Trophoblast cell (in vitro differentiated cells and primary cell): ENCODE data around the gene ZNF124. TPM values are rescaled to one million over a fixed set of nuclear protein-coding genes. Genes with fewer than 3 reads are reported as not detected.
"Not testable (repeated sequence)": the region's sequence is repeated elsewhere in the genome, so short reads cannot be mapped to it uniquely, and the experiment has no call there.

ENCODE experiments used
- DNase-seq, 2 donors: peaks; one replicate each; pipeline ENCODE4 v3.0.0-alpha.2; 2016
- H2AFZ ChIP-seq: 2 replicates; pipeline ENCODE4 v1.6.1; 2013; ENCODE audit warnings: low read length, moderate library complexity, mild to moderate bottlenecking; ENCODE audit not compliant: insufficient read depth, poor library complexity
- H2AK5ac ChIP-seq: 2 replicates; pipeline ENCODE4 v1.6.1; 2013; ENCODE audit warnings: mild to moderate bottlenecking, low read length
- H2BK120ac ChIP-seq: 2 replicates; pipeline ENCODE4 v1.6.1; 2013; ENCODE audit warnings: low read length, mild to moderate bottlenecking, moderate library complexity; ENCODE audit not compliant: insufficient read depth, poor library complexity
- H2BK12ac ChIP-seq: 2 replicates; pipeline ENCODE4 v1.6.1; 2013; ENCODE audit warnings: mild to moderate bottlenecking, low read length, moderate library complexity
- H2BK5ac ChIP-seq: 2 replicates; pipeline ENCODE4 v1.6.1; 2013; ENCODE audit warnings: low read length, low read depth, moderate library complexity, mild to moderate bottlenecking; ENCODE audit not compliant: poor library complexity
- H3K14ac ChIP-seq: 2 replicates; pipeline ENCODE4 v1.6.1; 2013; ENCODE audit warnings: mild to moderate bottlenecking, low read length
- H3K18ac ChIP-seq: 2 replicates; pipeline ENCODE4 v1.6.1; 2013; ENCODE audit warnings: mild to moderate bottlenecking, low read length
- H3K23ac ChIP-seq: 2 replicates; pipeline ENCODE4 v1.6.1; 2013; ENCODE audit warnings: low read length
- H3K27ac ChIP-seq: 2 replicates; pipeline ENCODE4 v1.5.1; 2013; ENCODE audit warnings: low read depth, mild to moderate bottlenecking, inconsistent platforms, low read length, moderate library complexity
- H3K27me3 ChIP-seq: 2 replicates; pipeline ENCODE4 v1.6.1; 2013; ENCODE audit warnings: inconsistent platforms, mild to moderate bottlenecking, low read length, moderate library complexity; ENCODE audit not compliant: insufficient read depth
- H3K36me3 ChIP-seq, 2 experiments: 1 replicate in 1 of 2; 2 replicates in 1 of 2; pipeline ENCODE4 v1.6.1; 2013; ENCODE audit warnings: low read length in 2 of 2, mild to moderate bottlenecking in 2 of 2, moderate library complexity in 1 of 2; ENCODE audit not compliant: insufficient read depth in 2 of 2, control insufficient read depth in 1 of 2
- H3K4ac ChIP-seq: 2 replicates; pipeline ENCODE4 v1.6.1; 2013; ENCODE audit warnings: low read depth, mild to moderate bottlenecking, low read length, moderate library complexity
- H3K4me1 ChIP-seq, 2 experiments: 1 replicate in 1 of 2; 2 replicates in 1 of 2; pipeline ENCODE4 v1.6.1; 2013; ENCODE audit warnings: low read length in 2 of 2, mild to moderate bottlenecking in 2 of 2, moderate library complexity in 1 of 2; ENCODE audit not compliant: insufficient read depth in 2 of 2, control insufficient read depth in 1 of 2
- H3K4me2 ChIP-seq: 2 replicates; pipeline ENCODE4 v1.6.1; 2013; ENCODE audit warnings: inconsistent platforms, mild to moderate bottlenecking, low read length, moderate library complexity
- H3K4me3 ChIP-seq: 2 replicates; pipeline ENCODE4 v1.5.1; 2013; ENCODE audit warnings: mild to moderate bottlenecking, low read depth, low read length, inconsistent platforms
- H3K79me1 ChIP-seq: one replicate; pipeline ENCODE4 v1.6.1; 2013; ENCODE audit warnings: low read length
- H3K79me2 ChIP-seq: 2 replicates; pipeline ENCODE4 v1.6.1; 2013; ENCODE audit warnings: low read length, mild to moderate bottlenecking; ENCODE audit not compliant: control insufficient read depth, insufficient read depth, poor library complexity
- H3K9ac ChIP-seq: 2 replicates; pipeline ENCODE4 v1.6.1; 2013; ENCODE audit warnings: mild to moderate bottlenecking, low read length
- H3K9me3 ChIP-seq: 2 replicates; pipeline ENCODE4 v1.6.1; 2013; ENCODE audit warnings: low read depth, mild to moderate bottlenecking, control low read depth, inconsistent platforms, low read length; ENCODE audit not compliant: insufficient read depth
- H4K12ac ChIP-seq: 2 replicates; pipeline ENCODE4 v1.6.1; 2013; ENCODE audit warnings: low read depth, mild to moderate bottlenecking, low read length, moderate library complexity
- H4K8ac ChIP-seq: 2 replicates; pipeline ENCODE4 v1.6.1; 2013; ENCODE audit warnings: low read depth, mild to moderate bottlenecking, low read length, moderate library complexity
- H4K91ac ChIP-seq: one replicate; pipeline ENCODE4 v1.6.1; 2013; ENCODE audit warnings: low read depth, mild to moderate bottlenecking, low read length, moderate library complexity
- WGBS: extraction: QIAGEN DNeasy Blood & Tissue Kit; methylation state at CpG from one replicate; pipeline ENCODE4 v1.1.7; 2013; ENCODE audit warnings: missing lambda C conversion rate; ENCODE audit not compliant: insufficient read length, insufficient coverage; ENCODE audit errors: extremely low coverage; 5-methylcytosine and 5-hydroxymethylcytosine counted together
- polyA plus RNA-seq: library from polyadenylated mRNA; stranded (reverse); fragments of 200-250 nt; gene quantifications from 2 replicates; pipeline ENCODE4 v1.2.3, GENCODE V29; 2013

The ZNF124 gene
- polyA plus RNA-seq = 23.5 and 23.8 TPM in 2 replicates

GRCh38 chr1:247171875-247172563, at the start of gene ZNF124:
Gene ZNF124 (minus strand): TSS chr1:247172020. CDS start chr1:247171877, 143 bp downstream.
- H3K27ac ChIP-seq, H3K27me3 ChIP-seq, H3K4me2 ChIP-seq, H2BK12ac ChIP-seq, H2BK5ac ChIP-seq, H3K4ac ChIP-seq, H3K23ac ChIP-seq, H2AFZ ChIP-seq, H3K36me3 ChIP-seq, H3K9me3 ChIP-seq, H2BK120ac ChIP-seq, H2AK5ac ChIP-seq, H3K18ac ChIP-seq, H4K91ac ChIP-seq, H4K8ac ChIP-seq, DNase-seq, H3K4me1 ChIP-seq, H3K79me1 ChIP-seq, H3K4me3 ChIP-seq, H3K14ac ChIP-seq, H4K12ac ChIP-seq, H3K9ac ChIP-seq: not testable (repeated sequence)
- H3K79me2 ChIP-seq = peaks cover 12% of the 10 kb centered on the region
- WGBS = no CpG with 5 or more reads among the region's 28 CpGs

- not testable (repeated sequence) for H2BK120ac ChIP-seq, H3K79me2 ChIP-seq, H3K18ac ChIP-seq, H3K4ac ChIP-seq, H2BK5ac ChIP-seq, H4K12ac ChIP-seq, H3K4me1 ChIP-seq, H2AFZ ChIP-seq, H2BK12ac ChIP-seq, H3K14ac ChIP-seq, H3K4me3 ChIP-seq, H3K23ac ChIP-seq, H3K79me1 ChIP-seq, H2AK5ac ChIP-seq, H4K91ac ChIP-seq, H3K36me3 ChIP-seq, H3K9me3 ChIP-seq, H3K27ac ChIP-seq, H3K4me2 ChIP-seq, H4K8ac ChIP-seq, DNase-seq, H3K27me3 ChIP-seq, H3K9ac ChIP-seq
- no CpG with 5 or more reads among the region's 30 CpGs for WGBS
Measured at GRCh38 chr1:247220280-247220679, 48.5 kb upstream of the ZNF124 start.

- no peaks in the 10 kb centered on the region for H3K36me3 ChIP-seq
- H3K79me1 ChIP-seq = no peaks in the 10 kb centered on the region
- no CpG with 5 or more reads among the region's 6 CpGs for WGBS
- no peak overlapping the region for H3K23ac ChIP-seq
- no peak overlapping the region for H2BK12ac ChIP-seq
- H4K12ac ChIP-seq = no peak overlapping the region
- H3K14ac ChIP-seq = no peak overlapping the region
- no peak overlapping the region for H2AK5ac ChIP-seq
- no peak overlapping the region for H3K9ac ChIP-seq
- no peaks in the 10 kb centered on the region for H3K4me1 ChIP-seq
- no peak overlapping the region for H3K18ac ChIP-seq
- H4K91ac ChIP-seq = no peak overlapping the region
- no peaks in the 10 kb centered on the region for H3K79me2 ChIP-seq
- no peak overlapping the region for H4K8ac ChIP-seq
- no peak overlapping the region for H2BK5ac ChIP-seq
- no peaks in the 10 kb centered on the region for H3K27me3 ChIP-seq
- H2BK120ac ChIP-seq = no peak overlapping the region
- no peak overlapping the region for H3K4me3 ChIP-seq
- no peak overlapping the region for H3K27ac ChIP-seq
- H3K4ac ChIP-seq = no peak overlapping the region
- no peaks in the 10 kb centered on the region for H3K9me3 ChIP-seq
- DNase-seq = no peak
- no peak overlapping the region for H2AFZ ChIP-seq
- no peak overlapping the region for H3K4me2 ChIP-seq
Measured at GRCh38 chr1:247218121-247218651, 46.4 kb upstream of the ZNF124 start.

GRCh38 chr1:247216261-247216660, 44.4 kb upstream of the ZNF124 start:
- H3K9ac ChIP-seq = no peak overlapping the region
- no peaks in the 10 kb centered on the region for H3K36me3 ChIP-seq
- no peak overlapping the region for H4K91ac ChIP-seq
- WGBS = no CpG with 5 or more reads among the region's 3 CpGs
- H3K23ac ChIP-seq = no peak overlapping the region
- no peak overlapping the region for H2BK5ac ChIP-seq
- no peak overlapping the region for H3K4me3 ChIP-seq
- no peak overlapping the region for H4K12ac ChIP-seq
- H3K14ac ChIP-seq = no peak overlapping the region
- H2BK12ac ChIP-seq = no peak overlapping the region
- H2AK5ac ChIP-seq = no peak overlapping the region
- no peak for DNase-seq
- H3K4me2 ChIP-seq = no peak overlapping the region
- H2BK120ac ChIP-seq = no peak overlapping the region
- no peaks in the 10 kb centered on the region for H3K27me3 ChIP-seq
- no peak overlapping the region for H3K18ac ChIP-seq
- no peak overlapping the region for H4K8ac ChIP-seq
- H3K79me2 ChIP-seq = no peaks in the 10 kb centered on the region
- H3K4me1 ChIP-seq = no peaks in the 10 kb centered on the region
- H2AFZ ChIP-seq = no peak overlapping the region
- no peaks in the 10 kb centered on the region for H3K79me1 ChIP-seq
- no peaks in the 10 kb centered on the region for H3K9me3 ChIP-seq
- no peak overlapping the region for H3K4ac ChIP-seq
- H3K27ac ChIP-seq = no peak overlapping the region
